ENCODE measurements around the gene SEZ6L2. TPM values are rescaled to one million over a fixed set of nuclear protein-coding genes. Genes with fewer than 3 reads are reported as not detected.

The SEZ6L2 gene
- total and polyA plus RNA-seq, 9 of the 15 experiments (the other 6 are each of a cell fraction or from before 2014, with no cell fraction given): 0.10 to 2.1 (median 0.72) TPM

- no peak for TF ChIP-seq FOXA1 (IDR thresholded peaks at IDR 0.05; ENCODE audit: borderline replicate concordance)
- TF ChIP-seq NUFIP1 (IDR thresholded peaks at IDR 0.05; ENCODE audit: partially characterized antibody): peak; percentile 95
- TF ChIP-seq PTBP1 (IDR thresholded peaks at IDR 0.05; ENCODE audit: low read depth, low read length): no peak
- peak; percentile 83 for TF ChIP-seq CREB1 (IDR thresholded peaks at IDR 0.05)
- TF ChIP-seq CREB1 (CRISPR knock-in tag; IDR thresholded peaks at IDR 0.05): peak; percentile 88
- TF ChIP-seq MIER1 (IDR thresholded peaks at IDR 0.05; ENCODE audit: low read depth): peak; percentile 81; the same call in 1 of the 2 replicates
- no peak for TF ChIP-seq RBM14 (IDR thresholded peaks at IDR 0.05; ENCODE audit: borderline replicate concordance, insufficient read depth, low read depth, low read length)
- no peak for TF ChIP-seq RBM22 (IDR thresholded peaks at IDR 0.05; ENCODE audit: low read depth, low read length, poor library complexity, severe bottlenecking)
- TF ChIP-seq ZNF76 (CRISPR knock-in tag; IDR thresholded peaks at IDR 0.05; ENCODE audit: borderline replicate concordance): no peak
- TF ChIP-seq YY1 (IDR thresholded peaks at IDR 0.05; ENCODE audit: borderline replicate concordance in 1 of 3, control insufficient read depth in 1 of 3, extremely low read depth in 1 of 3, insufficient read depth in 3 of 3, insufficient read length in 1 of 3, insufficient replicate concordance in 2 of 3, low read depth in 1 of 3, low read length in 2 of 3): peak in 2 of 3 experiments; percentile 34 to 55
- TF ChIP-seq, protein P1, sequence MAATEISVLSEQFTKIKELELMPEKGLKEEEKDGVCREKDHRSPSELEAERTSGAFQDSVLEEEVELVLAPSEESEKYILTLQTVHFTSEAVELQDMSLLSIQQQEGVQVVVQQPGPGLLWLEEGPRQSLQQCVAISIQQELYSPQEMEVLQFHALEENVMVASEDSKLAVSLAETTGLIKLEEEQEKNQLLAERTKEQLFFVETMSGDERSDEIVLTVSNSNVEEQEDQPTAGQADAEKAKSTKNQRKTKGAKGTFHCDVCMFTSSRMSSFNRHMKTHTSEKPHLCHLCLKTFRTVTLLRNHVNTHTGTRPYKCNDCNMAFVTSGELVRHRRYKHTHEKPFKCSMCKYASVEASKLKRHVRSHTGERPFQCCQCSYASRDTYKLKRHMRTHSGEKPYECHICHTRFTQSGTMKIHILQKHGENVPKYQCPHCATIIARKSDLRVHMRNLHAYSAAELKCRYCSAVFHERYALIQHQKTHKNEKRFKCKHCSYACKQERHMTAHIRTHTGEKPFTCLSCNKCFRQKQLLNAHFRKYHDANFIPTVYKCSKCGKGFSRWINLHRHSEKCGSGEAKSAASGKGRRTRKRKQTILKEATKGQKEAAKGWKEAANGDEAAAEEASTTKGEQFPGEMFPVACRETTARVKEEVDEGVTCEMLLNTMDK (IDR thresholded peaks at IDR 0.05; ENCODE audit: borderline replicate concordance, insufficient read depth, low read depth, low read length, poor library complexity, severe bottlenecking): peak; percentile 97
- TF ChIP-seq BRF1 (IDR thresholded peaks at IDR 0.05; ENCODE audit: borderline replicate concordance, extremely low read depth, insufficient read length): no peak
- TF ChIP-seq ZNF79 (CRISPR knock-in tag; IDR thresholded peaks at IDR 0.05; ENCODE audit: low read depth): no peak
- TF ChIP-seq ZFX (CRISPR knock-in tag; IDR thresholded peaks at IDR 0.05): peak; percentile 53
- TF ChIP-seq, protein P2, sequence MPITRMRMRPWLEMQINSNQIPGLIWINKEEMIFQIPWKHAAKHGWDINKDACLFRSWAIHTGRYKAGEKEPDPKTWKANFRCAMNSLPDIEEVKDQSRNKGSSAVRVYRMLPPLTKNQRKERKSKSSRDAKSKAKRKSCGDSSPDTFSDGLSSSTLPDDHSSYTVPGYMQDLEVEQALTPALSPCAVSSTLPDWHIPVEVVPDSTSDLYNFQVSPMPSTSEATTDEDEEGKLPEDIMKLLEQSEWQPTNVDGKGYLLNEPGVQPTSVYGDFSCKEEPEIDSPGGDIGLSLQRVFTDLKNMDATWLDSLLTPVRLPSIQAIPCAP (CRISPR knock-in tag; IDR thresholded peaks at IDR 0.05; ENCODE audit: borderline replicate concordance): no peak
- peak; percentile 61 for TF ChIP-seq RB1 (IDR thresholded peaks at IDR 0.05; ENCODE audit: low read depth)
- TF ChIP-seq GTF2B (IDR thresholded peaks at IDR 0.05; ENCODE audit: extremely low read depth, insufficient read length): no peak
- no peak for TF ChIP-seq ZNF280A (IDR thresholded peaks at IDR 0.05; ENCODE audit: low read depth, partially characterized antibody)
- TF ChIP-seq KAT2B (IDR thresholded peaks at IDR 0.05; ENCODE audit: low read depth, low read length): peak; percentile 64
- no peak; the same call in 1 of the 2 replicates for TF ChIP-seq PKNOX1 (IDR thresholded peaks at IDR 0.05)
These were observed 36.3 kb downstream of the SEZ6L2 start, which contains the start of gene CDIPT (continued) for GRCh38 chr16:29862884-29863668.

All from K562 (cell line).